Fibroblast of skin of scalp (primary cell): ENCODE measurements around the gene TPRX2.
"Not testable (repeated sequence)": the region's sequence is repeated elsewhere in the genome, so short reads cannot be mapped to it uniquely, and the experiment has no call there.

ENCODE experiments used
- DNase-seq: peaks from one replicate; pipeline ENCODE4 v3.0.0-alpha.2; 2013

TPRX2 gene

GRCh38 chr19:47861630-47862029, 2.6 kb downstream of the TPRX2 start:
- no peak for DNase-seq

- peak; percentile 68 for DNase-seq
Measured at GRCh38 chr19:47863514-47863936, 4.5 kb downstream of the TPRX2 start.

- no peak for DNase-seq
Measured at GRCh38 chr19:47865166-47865565, 6.1 kb downstream of the TPRX2 start.

GRCh38 chr19:47878906-47879305, 19.9 kb downstream of the TPRX2 start:
- no peak for DNase-seq

GRCh38 chr19:47879385-47879784, 20.4 kb downstream of the TPRX2 start:
- not testable (repeated sequence) for DNase-seq

GRCh38 chr19:47881757-47882156, 22.7 kb downstream of the TPRX2 start:
- no peak for DNase-seq

- DNase-seq = no peak
Measured at GRCh38 chr19:47882890-47883289, 23.9 kb downstream of the TPRX2 start.

- no peak for DNase-seq
Measured at GRCh38 chr19:47885067-47885463, 26.0 kb downstream of the TPRX2 start.

- DNase-seq = no peak
Measured at GRCh38 chr19:47886010-47886559, 27.1 kb downstream of the TPRX2 start, which contains the start of gene SULT2A1. Gene SULT2A1 (minus strand): TSS chr19:47886315. CDS start chr19:47886257, 58 bp downstream.

GRCh38 chr19:47890865-47891621, 32.0 kb downstream of the TPRX2 start:
- DNase-seq = no peak

GRCh38 chr19:47891622-47891922, 32.5 kb downstream of the TPRX2 start:
- no peak for DNase-seq

- DNase-seq = no peak
Measured at GRCh38 chr19:47891923-47892666, 33.1 kb downstream of the TPRX2 start.

- DNase-seq = no peak
Measured at GRCh38 chr19:47895165-47895782, 36.2 kb downstream of the TPRX2 start.

GRCh38 chr19:47896019-47896418, 37.0 kb downstream of the TPRX2 start:
- no peak for DNase-seq

- DNase-seq = no peak
Measured at GRCh38 chr19:47896773-47897172, 37.7 kb downstream of the TPRX2 start.

- DNase-seq = no peak
Measured at GRCh38 chr19:47897861-47898260, 38.8 kb downstream of the TPRX2 start.

- DNase-seq = no peak
Measured at GRCh38 chr19:47899335-47899734, 40.3 kb downstream of the TPRX2 start.

- no peak for DNase-seq
Measured at GRCh38 chr19:47901370-47901769, 42.3 kb downstream of the TPRX2 start.

- DNase-seq = not testable (repeated sequence)
Measured at GRCh38 chr19:47909350-47909749, 50.3 kb downstream of the TPRX2 start.

GRCh38 chr19:47910191-47910590, 51.2 kb downstream of the TPRX2 start:
- DNase-seq = not testable (repeated sequence)
